G401 (cell line): ENCODE results near the gene INTS14. TPM values are rescaled to one million over a fixed set of nuclear protein-coding genes. Genes with fewer than 3 reads are reported as not detected.
"Not testable (repeated sequence)": the region's sequence is repeated elsewhere in the genome, so short reads cannot be mapped to it uniquely, and the experiment has no call there.

Experiments
- DNase-seq: peaks from one replicate; pipeline ENCODE4 v3.0.0-alpha.2; 2015; ENCODE audit warnings: low spot score
- in situ Hi-C: cut with HindIII; loops from 2 replicates; pipeline ENCODE4 v1.10.0; 2016; ENCODE audit warnings: low sequenced_read_pairs, mixed read lengths
- total RNA-seq: library from RNA; depleted of rRNA; stranded (reverse); fragments of >200 nt; shearing (Covaris generic); gene quantifications from 2 replicates; pipeline ENCODE4 v1.2.3, GENCODE V29; 2014; rRNA removed

The INTS14 gene
- total RNA-seq, 1 experiment from 2014 or later: 28.5 TPM

DNA sequence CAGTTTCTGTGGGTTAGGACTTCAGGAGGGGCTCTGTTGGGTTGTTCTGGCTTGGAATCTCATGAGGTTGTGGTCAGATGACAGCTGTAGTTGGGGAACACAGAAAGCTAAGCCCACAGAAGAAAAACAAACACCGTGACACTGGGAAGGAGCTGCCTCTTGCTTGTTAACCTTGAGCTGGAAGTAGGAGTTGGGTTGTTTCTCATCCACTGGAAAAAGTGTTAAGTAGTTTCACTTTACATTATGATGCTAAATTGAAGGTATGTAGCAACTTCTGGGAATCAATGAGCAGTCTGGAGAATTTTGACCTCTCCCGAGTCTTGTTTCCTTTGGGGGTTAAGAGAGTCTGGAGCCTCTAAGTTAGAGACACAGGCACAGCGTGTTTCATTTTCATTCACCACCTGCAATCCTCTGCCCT is 60.2 kb downstream of the INTS14 start:
- DNase-seq: no peak
- in situ Hi-C loops: no loop called here

DNA sequence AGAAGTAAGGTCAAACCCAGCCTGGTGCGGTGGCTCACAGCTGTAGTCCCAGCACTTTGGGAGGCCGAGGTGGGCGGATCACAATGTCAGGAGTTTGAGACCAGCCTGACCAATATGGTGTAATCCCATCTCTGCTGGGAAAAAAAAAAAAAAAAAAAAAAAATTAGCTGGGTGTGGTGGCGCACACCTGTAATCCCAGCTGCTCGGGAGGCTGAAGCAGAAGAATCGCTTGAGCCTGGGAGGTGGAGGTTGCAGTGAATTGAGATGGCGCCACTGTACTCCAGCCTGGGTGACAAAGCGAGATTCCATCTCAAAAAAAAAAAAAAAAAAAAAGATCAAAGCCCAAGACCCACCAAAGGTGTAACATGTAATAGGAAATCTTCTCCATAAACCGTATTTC is 61.6 kb downstream of the INTS14 start:
- in situ Hi-C loops: not testable (repeated sequence)

GRCh38 chr15:65547841-65548240 is 63.1 kb downstream of the INTS14 start:
- DNase-seq: no peak
- in situ Hi-C loops: no loop called here

More for the DNA sequence above, 61.6 kb downstream of the INTS14 start:
- not testable (repeated sequence) for DNase-seq

- in situ Hi-C loops: no loop called here
- no peak for DNase-seq
Measured at GRCh38 chr15:65541231-65541820, 69.6 kb downstream of the INTS14 start.

DNA sequence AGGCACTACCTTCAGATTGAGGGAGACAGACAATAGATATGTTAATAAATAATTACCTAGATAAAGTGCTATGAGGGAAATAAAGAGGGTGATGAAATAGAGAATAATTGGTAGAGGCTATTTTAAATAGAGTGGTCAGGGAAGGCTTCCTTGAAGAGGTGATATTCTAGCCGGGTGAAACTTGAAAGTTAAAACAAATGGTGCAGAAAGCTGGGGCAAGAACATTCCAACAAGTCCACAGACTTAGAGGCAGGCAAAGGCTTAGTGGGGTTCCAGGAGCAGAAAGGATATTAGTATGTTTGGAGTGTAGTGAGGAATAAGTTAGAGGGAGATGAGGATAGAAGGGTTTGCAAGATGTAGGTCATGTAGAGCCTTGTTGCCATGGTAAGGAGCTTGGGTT is 70.6 kb downstream of the INTS14 start:
- in situ Hi-C loops: no loop called here
- no peak for DNase-seq

- in situ Hi-C loops: no loop called here
- DNase-seq: no peak
Measured at GRCh38 chr15:65535192-65535591, 75.7 kb downstream of the INTS14 start.

GRCh38 chr15:65533057-65533756 is 77.7 kb downstream of the INTS14 start:
- in situ Hi-C loops: no loop called here

GRCh38 chr15:65532738-65533051 is 78.2 kb downstream of the INTS14 start:
- DNase-seq: no peak
- in situ Hi-C loops: no loop called here

More at GRCh38 chr15:65533057-65533756, 77.7 kb downstream of the INTS14 start:
- DNase-seq: no peak

DNA sequence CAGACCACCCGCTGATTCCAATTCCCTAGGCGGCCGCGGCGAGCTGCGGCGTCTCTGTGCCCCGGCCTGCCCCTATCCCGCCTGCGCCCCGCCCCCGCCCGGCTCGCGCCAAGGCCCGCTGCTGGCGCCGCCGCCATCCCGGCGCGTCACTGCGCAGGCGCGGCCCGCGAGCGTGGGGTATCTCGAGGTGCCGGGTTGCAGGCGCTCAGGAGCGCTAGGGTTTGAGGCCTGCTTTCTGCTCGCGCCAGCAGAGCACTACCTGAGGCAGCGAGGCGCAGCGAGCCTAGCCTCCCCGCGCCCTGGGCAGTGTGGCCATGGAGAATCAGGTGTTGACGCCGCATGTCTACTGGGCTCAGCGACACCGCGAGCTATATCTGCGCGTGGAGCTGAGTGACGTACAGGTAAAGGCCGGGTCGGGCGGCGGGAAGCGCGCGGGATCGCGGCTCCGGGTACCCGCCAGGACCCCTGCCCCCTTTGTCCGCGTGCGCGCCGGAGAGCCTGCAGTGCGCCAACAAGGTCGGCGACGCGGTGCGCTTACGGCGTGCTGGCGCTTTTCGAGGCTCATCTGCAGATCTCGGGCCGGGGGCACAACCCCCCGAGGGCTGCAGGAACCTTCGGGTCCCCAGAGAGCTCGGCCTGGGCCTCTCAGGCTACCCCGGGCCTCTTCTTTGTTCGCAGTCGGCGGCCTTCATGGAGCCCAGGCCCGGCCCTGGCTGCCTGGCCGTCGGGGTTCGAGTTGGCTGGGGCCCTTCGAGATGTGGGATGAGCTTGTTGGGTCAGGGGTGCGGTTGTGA is 80.4 kb downstream of the INTS14 start, which contains the start of gene HACD3:
Gene HACD3, plus strand, starts transcription at position 146 of the 794 bp plus-strand sequence. Its CDS starts 169 bp downstream, at position 315.
- DNase-seq: peak; percentile 82
- in situ Hi-C loops: no loop called here

- in situ Hi-C loops: no loop called here
- DNase-seq: no peak
Measured at GRCh38 chr15:65529762-65530317, 81.1 kb downstream of the INTS14 start.

Other genes with a start within 250 kb of the INTS14 start
- 7.9 and 20.1 TPM in 2 replicates for gene IGDCC3, start 233.1 kb downstream of the INTS14 start, total RNA-seq
- 2.5 and 3.0 TPM in 2 replicates for gene IGDCC4, start 188.2 kb downstream of the INTS14 start, total RNA-seq
- 13.6 and 15.4 TPM in 2 replicates for gene DPP8, start 93.4 kb downstream of the INTS14 start, total RNA-seq
- 153 and 189 TPM in 2 replicates for gene HACD3, start 80.7 kb downstream of the INTS14 start, total RNA-seq
- 7.9 and 8.2 TPM in 2 replicates for gene SLC24A1, start 10.8 kb upstream of the INTS14 start, total RNA-seq
- gene DENND4A, start 181.2 kb upstream of the INTS14 start, total RNA-seq: 3.8 and 12.2 TPM in 2 replicates